ENCODE results near the gene CCDC89.
A peak's percentile ranks its signal among the peaks of the same experiment; 100 is the strongest.

The CCDC89 gene

DNA sequence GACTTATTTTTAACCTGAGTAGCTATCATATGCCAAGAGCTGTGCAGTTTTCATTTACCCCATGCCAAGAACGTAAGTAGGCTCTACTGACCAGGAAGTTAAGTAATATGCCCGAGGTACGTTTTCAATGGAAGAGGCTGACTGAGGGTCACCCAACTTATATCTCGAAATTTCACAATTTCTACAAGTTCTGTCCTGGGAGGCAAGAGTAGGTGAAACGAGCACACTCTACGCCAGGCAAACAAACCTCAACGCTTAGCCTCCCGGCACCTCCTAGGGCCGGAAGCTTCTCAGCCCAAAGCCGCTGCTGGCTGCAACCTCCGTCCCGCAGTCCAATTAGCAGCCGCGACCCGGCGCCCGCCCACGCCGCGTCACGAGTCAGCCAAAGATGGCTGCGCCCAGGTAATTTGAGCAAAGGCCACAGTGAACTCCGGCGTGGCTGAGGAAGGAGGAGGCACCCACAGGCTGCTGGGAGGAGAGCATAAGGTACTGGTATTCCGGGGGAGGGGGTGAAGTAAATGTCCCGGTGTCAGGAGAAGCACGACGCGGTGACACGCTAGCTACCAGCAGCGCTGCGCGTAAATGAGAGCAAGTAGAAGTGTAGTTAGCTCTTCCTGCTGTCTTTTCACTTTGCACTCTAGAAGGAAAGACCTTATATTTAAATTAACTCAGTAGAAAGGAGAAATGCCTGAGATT lies 38.2 kb downstream of the CCDC89 start, which contains the start of gene TMEM126A (continued):
- TF ChIP-seq, protein P1, sequence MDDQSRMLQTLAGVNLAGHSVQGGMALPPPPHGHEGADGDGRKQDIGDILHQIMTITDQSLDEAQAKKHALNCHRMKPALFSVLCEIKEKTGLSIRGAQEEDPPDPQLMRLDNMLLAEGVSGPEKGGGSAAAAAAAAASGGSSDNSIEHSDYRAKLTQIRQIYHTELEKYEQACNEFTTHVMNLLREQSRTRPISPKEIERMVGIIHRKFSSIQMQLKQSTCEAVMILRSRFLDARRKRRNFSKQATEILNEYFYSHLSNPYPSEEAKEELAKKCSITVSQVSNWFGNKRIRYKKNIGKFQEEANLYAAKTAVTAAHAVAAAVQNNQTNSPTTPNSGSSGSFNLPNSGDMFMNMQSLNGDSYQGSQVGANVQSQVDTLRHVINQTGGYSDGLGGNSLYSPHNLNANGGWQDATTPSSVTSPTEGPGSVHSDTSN (CRISPR knock-in tag; IDR thresholded peaks at IDR 0.05): no peak
- TF ChIP-seq MZF1 (tag by site-specific recombination; IDR thresholded peaks at IDR 0.05; ENCODE audit: borderline replicate concordance) (no peak), ZNF112 (tag by site-specific recombination; IDR thresholded peaks at IDR 0.05) (no peak), ZNF777 (tag by site-specific recombination; IDR thresholded peaks at IDR 0.05; ENCODE audit: borderline replicate concordance) (no peak), ZNF473 (tag by site-specific recombination; IDR thresholded peaks at IDR 0.05) (no peak), ZNF423 (tag by site-specific recombination; IDR thresholded peaks at IDR 0.05) (no peak), REPIN1 (tag by site-specific recombination; IDR thresholded peaks at IDR 0.05; ENCODE audit: low read depth) (no peak), ZNF426 (tag by site-specific recombination; IDR thresholded peaks at IDR 0.05) (no peak), ZNF48 (tag by site-specific recombination; IDR thresholded peaks at IDR 0.05) (no peak), ZFP69B (tag by site-specific recombination; IDR thresholded peaks at IDR 0.05) (no peak), OSR2 (tag by site-specific recombination; IDR thresholded peaks at IDR 0.05) (no peak), ZNF335 (tag by site-specific recombination; conservative IDR thresholded peaks at IDR 0.05) (peak; percentile 42), SCRT1 (tag by site-specific recombination; IDR thresholded peaks at IDR 0.05; ENCODE audit: borderline replicate concordance) (no peak), HOXC10 (CRISPR knock-in tag; IDR thresholded peaks at IDR 0.05) (no peak), ZNF514 (tag by site-specific recombination; IDR thresholded peaks at IDR 0.05) (no peak), ZNF184 (tag by site-specific recombination; IDR thresholded peaks at IDR 0.05) (no peak), ZNF324 (tag by site-specific recombination; IDR thresholded peaks at IDR 0.05) (no peak), ZNF24 (tag by site-specific recombination; IDR thresholded peaks at IDR 0.05) (no peak), ZNF549 (tag by site-specific recombination; IDR thresholded peaks at IDR 0.05) (no peak), ZBTB7A (tag by site-specific recombination; IDR thresholded peaks at IDR 0.05; ENCODE audit: low read depth) (no peak), ZNF138 (tag by site-specific recombination; IDR thresholded peaks at IDR 0.05; ENCODE audit: borderline replicate concordance) (no peak), ZBTB1 (tag by site-specific recombination; IDR thresholded peaks at IDR 0.05) (no peak), ZNF501 (tag by site-specific recombination; IDR thresholded peaks at IDR 0.05) (peak; percentile 71; the same call in 1 of the 2 replicates)
- TF ChIP-seq, protein P2, sequence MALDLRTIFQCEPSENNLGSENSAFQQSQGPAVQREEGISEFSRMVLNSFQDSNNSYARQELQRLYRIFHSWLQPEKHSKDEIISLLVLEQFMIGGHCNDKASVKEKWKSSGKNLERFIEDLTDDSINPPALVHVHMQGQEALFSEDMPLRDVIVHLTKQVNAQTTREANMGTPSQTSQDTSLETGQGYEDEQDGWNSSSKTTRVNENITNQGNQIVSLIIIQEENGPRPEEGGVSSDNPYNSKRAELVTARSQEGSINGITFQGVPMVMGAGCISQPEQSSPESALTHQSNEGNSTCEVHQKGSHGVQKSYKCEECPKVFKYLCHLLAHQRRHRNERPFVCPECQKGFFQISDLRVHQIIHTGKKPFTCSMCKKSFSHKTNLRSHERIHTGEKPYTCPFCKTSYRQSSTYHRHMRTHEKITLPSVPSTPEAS (tag by site-specific recombination; IDR thresholded peaks at IDR 0.05): no peak
- TF ChIP-seq, protein P3, sequence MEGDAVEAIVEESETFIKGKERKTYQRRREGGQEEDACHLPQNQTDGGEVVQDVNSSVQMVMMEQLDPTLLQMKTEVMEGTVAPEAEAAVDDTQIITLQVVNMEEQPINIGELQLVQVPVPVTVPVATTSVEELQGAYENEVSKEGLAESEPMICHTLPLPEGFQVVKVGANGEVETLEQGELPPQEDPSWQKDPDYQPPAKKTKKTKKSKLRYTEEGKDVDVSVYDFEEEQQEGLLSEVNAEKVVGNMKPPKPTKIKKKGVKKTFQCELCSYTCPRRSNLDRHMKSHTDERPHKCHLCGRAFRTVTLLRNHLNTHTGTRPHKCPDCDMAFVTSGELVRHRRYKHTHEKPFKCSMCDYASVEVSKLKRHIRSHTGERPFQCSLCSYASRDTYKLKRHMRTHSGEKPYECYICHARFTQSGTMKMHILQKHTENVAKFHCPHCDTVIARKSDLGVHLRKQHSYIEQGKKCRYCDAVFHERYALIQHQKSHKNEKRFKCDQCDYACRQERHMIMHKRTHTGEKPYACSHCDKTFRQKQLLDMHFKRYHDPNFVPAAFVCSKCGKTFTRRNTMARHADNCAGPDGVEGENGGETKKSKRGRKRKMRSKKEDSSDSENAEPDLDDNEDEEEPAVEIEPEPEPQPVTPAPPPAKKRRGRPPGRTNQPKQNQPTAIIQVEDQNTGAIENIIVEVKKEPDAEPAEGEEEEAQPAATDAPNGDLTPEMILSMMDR (tag by site-specific recombination; IDR thresholded peaks at IDR 0.05): no peak
- TF ChIP-seq, protein P4, sequence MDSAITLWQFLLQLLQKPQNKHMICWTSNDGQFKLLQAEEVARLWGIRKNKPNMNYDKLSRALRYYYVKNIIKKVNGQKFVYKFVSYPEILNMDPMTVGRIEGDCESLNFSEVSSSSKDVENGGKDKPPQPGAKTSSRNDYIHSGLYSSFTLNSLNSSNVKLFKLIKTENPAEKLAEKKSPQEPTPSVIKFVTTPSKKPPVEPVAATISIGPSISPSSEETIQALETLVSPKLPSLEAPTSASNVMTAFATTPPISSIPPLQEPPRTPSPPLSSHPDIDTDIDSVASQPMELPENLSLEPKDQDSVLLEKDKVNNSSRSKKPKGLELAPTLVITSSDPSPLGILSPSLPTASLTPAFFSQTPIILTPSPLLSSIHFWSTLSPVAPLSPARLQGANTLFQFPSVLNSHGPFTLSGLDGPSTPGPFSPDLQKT (IDR thresholded peaks at IDR 0.05; ENCODE audit: borderline replicate concordance, low read depth, low read length): no peak
- TF ChIP-seq, protein P5, sequence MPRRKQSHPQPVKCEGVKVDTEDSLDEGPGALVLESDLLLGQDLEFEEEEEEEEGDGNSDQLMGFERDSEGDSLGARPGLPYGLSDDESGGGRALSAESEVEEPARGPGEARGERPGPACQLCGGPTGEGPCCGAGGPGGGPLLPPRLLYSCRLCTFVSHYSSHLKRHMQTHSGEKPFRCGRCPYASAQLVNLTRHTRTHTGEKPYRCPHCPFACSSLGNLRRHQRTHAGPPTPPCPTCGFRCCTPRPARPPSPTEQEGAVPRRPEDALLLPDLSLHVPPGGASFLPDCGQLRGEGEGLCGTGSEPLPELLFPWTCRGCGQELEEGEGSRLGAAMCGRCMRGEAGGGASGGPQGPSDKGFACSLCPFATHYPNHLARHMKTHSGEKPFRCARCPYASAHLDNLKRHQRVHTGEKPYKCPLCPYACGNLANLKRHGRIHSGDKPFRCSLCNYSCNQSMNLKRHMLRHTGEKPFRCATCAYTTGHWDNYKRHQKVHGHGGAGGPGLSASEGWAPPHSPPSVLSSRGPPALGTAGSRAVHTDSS (tag by site-specific recombination; IDR thresholded peaks at IDR 0.05): no peak
- TF ChIP-seq, protein P6, sequence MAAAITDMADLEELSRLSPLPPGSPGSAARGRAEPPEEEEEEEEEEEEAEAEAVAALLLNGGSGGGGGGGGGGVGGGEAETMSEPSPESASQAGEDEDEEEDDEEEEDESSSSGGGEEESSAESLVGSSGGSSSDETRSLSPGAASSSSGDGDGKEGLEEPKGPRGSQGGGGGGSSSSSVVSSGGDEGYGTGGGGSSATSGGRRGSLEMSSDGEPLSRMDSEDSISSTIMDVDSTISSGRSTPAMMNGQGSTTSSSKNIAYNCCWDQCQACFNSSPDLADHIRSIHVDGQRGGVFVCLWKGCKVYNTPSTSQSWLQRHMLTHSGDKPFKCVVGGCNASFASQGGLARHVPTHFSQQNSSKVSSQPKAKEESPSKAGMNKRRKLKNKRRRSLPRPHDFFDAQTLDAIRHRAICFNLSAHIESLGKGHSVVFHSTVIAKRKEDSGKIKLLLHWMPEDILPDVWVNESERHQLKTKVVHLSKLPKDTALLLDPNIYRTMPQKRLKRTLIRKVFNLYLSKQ (tag by site-specific recombination; IDR thresholded peaks at IDR 0.05; ENCODE audit: borderline replicate concordance): no peak
- TF ChIP-seq, protein P7, sequence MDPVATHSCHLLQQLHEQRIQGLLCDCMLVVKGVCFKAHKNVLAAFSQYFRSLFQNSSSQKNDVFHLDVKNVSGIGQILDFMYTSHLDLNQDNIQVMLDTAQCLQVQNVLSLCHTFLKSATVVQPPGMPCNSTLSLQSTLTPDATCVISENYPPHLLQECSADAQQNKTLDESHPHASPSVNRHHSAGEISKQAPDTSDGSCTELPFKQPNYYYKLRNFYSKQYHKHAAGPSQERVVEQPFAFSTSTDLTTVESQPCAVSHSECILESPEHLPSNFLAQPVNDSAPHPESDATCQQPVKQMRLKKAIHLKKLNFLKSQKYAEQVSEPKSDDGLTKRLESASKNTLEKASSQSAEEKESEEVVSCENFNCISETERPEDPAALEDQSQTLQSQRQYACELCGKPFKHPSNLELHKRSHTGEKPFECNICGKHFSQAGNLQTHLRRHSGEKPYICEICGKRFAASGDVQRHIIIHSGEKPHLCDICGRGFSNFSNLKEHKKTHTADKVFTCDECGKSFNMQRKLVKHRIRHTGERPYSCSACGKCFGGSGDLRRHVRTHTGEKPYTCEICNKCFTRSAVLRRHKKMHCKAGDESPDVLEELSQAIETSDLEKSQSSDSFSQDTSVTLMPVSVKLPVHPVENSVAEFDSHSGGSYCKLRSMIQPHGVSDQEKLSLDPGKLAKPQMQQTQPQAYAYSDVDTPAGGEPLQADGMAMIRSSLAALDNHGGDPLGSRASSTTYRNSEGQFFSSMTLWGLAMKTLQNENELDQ (tag by site-specific recombination; IDR thresholded peaks at IDR 0.05; ENCODE audit: low read depth): no peak
